DOHH2 (cell line): ENCODE data around the gene STYK1.

Experiments used
- H3F3A ChIP-seq: fragments of 200-600 bp; sonication (generic), shearing (Covaris generic); 2 replicates; pipeline ENCODE4 v1.6.0; 2016; ENCODE audit warnings: antibody characterized with exemption, mild to moderate bottlenecking; ENCODE audit not compliant: control insufficient read depth, insufficient read depth
- H3K27ac ChIP-seq: fragments of 200-600 bp; sonication (generic); 2 replicates; pipeline ENCODE4 v1.5.1; 2014; ENCODE audit warnings: low read depth, mild to moderate bottlenecking, low read length, moderate library complexity
- H3K27me3 ChIP-seq: fragments of 200-600 bp; sonication (generic); 2 replicates; pipeline ENCODE4 v1.6.1; 2014; ENCODE audit warnings: mild to moderate bottlenecking, low read length, mixed read lengths; ENCODE audit not compliant: control insufficient read depth
- H3K36me3 ChIP-seq: fragments of 200-600 bp; sonication (generic); 2 replicates; pipeline ENCODE4 v1.6.1; 2014; ENCODE audit warnings: mild to moderate bottlenecking, low read length, moderate library complexity, mixed read lengths; ENCODE audit not compliant: control insufficient read depth
- H3K4me1 ChIP-seq: fragments of 200-600 bp; sonication (generic); 2 replicates; pipeline ENCODE4 v1.6.1; 2014; ENCODE audit warnings: mild to moderate bottlenecking, low read length, mixed read lengths; ENCODE audit not compliant: control insufficient read depth
- H3K4me2 ChIP-seq: fragments of 200-600 bp; sonication (generic); 2 replicates; pipeline ENCODE4 v1.6.0; 2014; ENCODE audit warnings: mild to moderate bottlenecking, low read length, moderate library complexity
- H3K4me3 ChIP-seq: fragments of 200-600 bp; sonication (generic); 2 replicates; pipeline ENCODE4 v1.5.1; 2014; ENCODE audit warnings: mild to moderate bottlenecking, low read length, mixed read lengths
- H3K79me2 ChIP-seq: fragments of 200-600 bp; sonication (generic); 2 replicates; pipeline ENCODE4 v1.6.1; 2014; ENCODE audit warnings: mild to moderate bottlenecking, low read length, mixed read lengths; ENCODE audit not compliant: control insufficient read depth
- H3K9me2 ChIP-seq: fragments of 200-600 bp; sonication (generic); replicated peaks from 2 replicates; pipeline ENCODE4 v1.6.1; 2014; ENCODE audit warnings: mild to moderate bottlenecking, low read length, mixed read lengths; ENCODE audit not compliant: control insufficient read depth
- H3K9me3 ChIP-seq: fragments of 200-600 bp; sonication (generic); 2 replicates; pipeline ENCODE4 v1.6.1; 2014; ENCODE audit warnings: antibody characterized with exemption, low read length, mixed read lengths; ENCODE audit not compliant: control insufficient read depth, insufficient read depth
- H4K20me1 ChIP-seq: fragments of 200-600 bp; sonication (generic); 2 replicates; pipeline ENCODE4 v1.6.0; 2014; ENCODE audit warnings: low read depth, mild to moderate bottlenecking, antibody characterized with exemption, low read length, moderate library complexity; ENCODE audit not compliant: control insufficient read depth, insufficient read depth
- EZH2phosphoT487 ChIP-seq: fragments of 200-600 bp; sonication (generic); IDR thresholded peaks from 2 replicates; pipeline ENCODE4 v1.6.1; 2017; ENCODE audit warnings: borderline replicate concordance, mild to moderate bottlenecking, antibody characterized with exemption, low read length, moderate library complexity, mixed read lengths
- TF ChIP-seq, protein P1 (sequence below): fragments of 200-600 bp; sonication (generic); IDR thresholded peaks from one replicate; pipeline ENCODE4 v1.5.1; 2014; ENCODE audit warnings: antibody characterized with exemption, mild to moderate bottlenecking, low read depth, low read length; ENCODE audit not compliant: poor library complexity, severe bottlenecking

Gene STYK1

DNA sequence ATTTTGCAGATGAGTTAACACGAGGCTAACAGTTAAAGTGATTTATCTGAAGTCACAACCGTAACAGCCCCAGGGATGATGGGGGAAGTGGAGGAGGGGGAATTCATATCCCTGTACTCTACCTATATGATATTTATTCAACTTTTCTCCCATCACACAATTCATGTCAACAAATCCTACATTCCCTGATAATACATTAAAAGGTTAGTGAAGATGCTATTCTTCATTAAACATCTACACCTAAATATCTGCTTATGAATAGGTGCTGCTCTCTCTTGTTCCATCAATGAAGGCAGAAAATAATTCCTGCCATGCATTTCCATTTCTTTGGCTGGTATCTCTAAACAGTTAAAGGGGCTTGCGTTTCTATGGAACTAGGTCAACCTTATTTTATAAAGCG, 42.4 kb upstream of the STYK1 start:
- no peaks in the 10 kb centered on the region for H3K4me1 ChIP-seq
- H3F3A ChIP-seq: no peaks in the 10 kb centered on the region
- no peaks in the 10 kb centered on the region for H3K9me3 ChIP-seq
- peaks cover 3% of the 10 kb centered on the region; the same call in 1 of the 2 replicates for H3K27me3 ChIP-seq
- no peaks in the 10 kb centered on the region for H3K79me2 ChIP-seq
- no peak overlapping the region for H3K4me3 ChIP-seq
- H3K27ac ChIP-seq: no peak overlapping the region
- no peak for TF ChIP-seq EZH2phosphoT487
- TF ChIP-seq, protein P1, sequence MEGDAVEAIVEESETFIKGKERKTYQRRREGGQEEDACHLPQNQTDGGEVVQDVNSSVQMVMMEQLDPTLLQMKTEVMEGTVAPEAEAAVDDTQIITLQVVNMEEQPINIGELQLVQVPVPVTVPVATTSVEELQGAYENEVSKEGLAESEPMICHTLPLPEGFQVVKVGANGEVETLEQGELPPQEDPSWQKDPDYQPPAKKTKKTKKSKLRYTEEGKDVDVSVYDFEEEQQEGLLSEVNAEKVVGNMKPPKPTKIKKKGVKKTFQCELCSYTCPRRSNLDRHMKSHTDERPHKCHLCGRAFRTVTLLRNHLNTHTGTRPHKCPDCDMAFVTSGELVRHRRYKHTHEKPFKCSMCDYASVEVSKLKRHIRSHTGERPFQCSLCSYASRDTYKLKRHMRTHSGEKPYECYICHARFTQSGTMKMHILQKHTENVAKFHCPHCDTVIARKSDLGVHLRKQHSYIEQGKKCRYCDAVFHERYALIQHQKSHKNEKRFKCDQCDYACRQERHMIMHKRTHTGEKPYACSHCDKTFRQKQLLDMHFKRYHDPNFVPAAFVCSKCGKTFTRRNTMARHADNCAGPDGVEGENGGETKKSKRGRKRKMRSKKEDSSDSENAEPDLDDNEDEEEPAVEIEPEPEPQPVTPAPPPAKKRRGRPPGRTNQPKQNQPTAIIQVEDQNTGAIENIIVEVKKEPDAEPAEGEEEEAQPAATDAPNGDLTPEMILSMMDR: no peak
- no peak overlapping the region for H3K4me2 ChIP-seq
- no peaks in the 10 kb centered on the region for H3K36me3 ChIP-seq
- no peaks in the 10 kb centered on the region for H3K9me2 ChIP-seq
- H4K20me1 ChIP-seq: no peaks in the 10 kb centered on the region

DNA sequence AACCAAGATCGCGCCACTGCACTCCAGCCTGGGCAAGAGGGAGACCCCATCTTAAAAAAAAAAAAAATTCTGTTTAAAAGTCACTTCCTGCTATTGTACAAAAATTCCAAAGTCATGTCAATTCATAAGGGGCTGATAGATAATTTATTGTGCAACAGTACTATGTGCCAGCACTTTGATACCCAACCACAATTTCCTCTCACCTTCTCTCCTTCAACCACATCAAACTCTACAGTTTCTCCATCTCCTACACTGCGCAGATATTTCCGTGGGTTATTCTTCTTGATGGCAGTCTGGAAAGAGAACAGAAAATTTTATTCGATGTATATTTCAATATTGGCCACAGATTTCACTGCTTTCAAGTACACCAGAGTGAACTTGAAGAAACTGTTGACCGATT, 41.6 kb upstream of the STYK1 start:
- no peaks in the 10 kb centered on the region for H3K9me3 ChIP-seq
- H3K4me1 ChIP-seq: no peaks in the 10 kb centered on the region
- H3K36me3 ChIP-seq: no peaks in the 10 kb centered on the region
- no peak overlapping the region for H3K4me2 ChIP-seq
- H3K79me2 ChIP-seq: no peaks in the 10 kb centered on the region
- H3F3A ChIP-seq: no peaks in the 10 kb centered on the region
- no peaks in the 10 kb centered on the region for H4K20me1 ChIP-seq
- no peak for TF ChIP-seq EZH2phosphoT487
- TF ChIP-seq, protein P1: no peak
- no peak overlapping the region for H3K4me3 ChIP-seq
- no peak overlapping the region for H3K27ac ChIP-seq
- no peaks in the 10 kb centered on the region for H3K27me3 ChIP-seq
- no peaks in the 10 kb centered on the region for H3K9me2 ChIP-seq

DNA sequence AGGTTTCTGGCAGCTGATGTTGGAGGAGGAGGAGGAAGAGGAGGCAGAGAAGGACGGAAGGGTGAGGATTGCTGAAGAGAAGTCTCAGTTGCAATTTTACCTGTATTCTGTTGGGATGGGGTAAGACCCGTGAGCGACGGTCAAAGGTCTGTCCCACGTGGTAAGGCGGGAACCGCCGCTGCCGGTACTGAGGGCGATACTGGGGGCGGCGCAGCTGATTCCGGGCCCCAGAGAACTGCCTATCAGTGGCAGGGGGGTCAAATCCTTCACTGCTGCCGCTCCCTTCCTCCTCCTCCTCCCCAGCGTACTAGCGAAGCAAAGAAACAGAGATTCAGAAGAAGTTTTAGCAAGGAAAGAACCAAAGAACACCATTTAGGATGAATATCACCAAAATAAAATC, 36.0 kb upstream of the STYK1 start:
- H3K79me2 ChIP-seq: no peaks in the 10 kb centered on the region
- no peak overlapping the region for H3K27ac ChIP-seq
- no peaks in the 10 kb centered on the region for H3K9me2 ChIP-seq
- H3F3A ChIP-seq: no peaks in the 10 kb centered on the region
- H3K4me1 ChIP-seq: no peaks in the 10 kb centered on the region
- no peak overlapping the region for H3K4me2 ChIP-seq
- TF ChIP-seq, protein P1: no peak
- H3K9me3 ChIP-seq: no peaks in the 10 kb centered on the region
- no peaks in the 10 kb centered on the region for H4K20me1 ChIP-seq
- no peaks in the 10 kb centered on the region for H3K36me3 ChIP-seq
- no peak overlapping the region for H3K4me3 ChIP-seq
- H3K27me3 ChIP-seq: no peaks in the 10 kb centered on the region; the same call in 1 of the 2 replicates

DNA sequence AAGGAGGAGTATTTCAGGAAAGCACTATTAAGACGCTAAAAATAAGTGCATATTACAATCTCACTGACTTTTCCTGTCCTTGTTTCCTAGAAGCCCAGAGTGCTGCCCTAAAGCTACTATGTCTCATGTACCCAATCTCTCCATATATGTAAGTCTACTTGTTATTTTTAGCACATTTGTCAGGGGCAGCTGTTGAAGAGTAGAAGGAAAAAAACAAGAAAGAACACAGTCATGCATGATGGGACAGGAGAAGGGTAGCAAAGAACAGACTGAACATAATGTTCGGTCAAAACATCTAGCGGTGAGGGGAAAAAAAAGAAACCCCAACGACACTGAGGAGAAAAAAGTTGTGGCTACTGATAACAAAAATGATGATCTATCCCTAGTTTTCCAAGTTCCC, 35.0 kb upstream of the STYK1 start:
- no peaks in the 10 kb centered on the region for H3K4me1 ChIP-seq
- H3F3A ChIP-seq: no peaks in the 10 kb centered on the region
- H3K27me3 ChIP-seq: no peaks in the 10 kb centered on the region; the same call in 1 of the 2 replicates
- H3K36me3 ChIP-seq: no peaks in the 10 kb centered on the region
- no peak for TF ChIP-seq EZH2phosphoT487
- TF ChIP-seq, protein P1: no peak
- H3K9me3 ChIP-seq: no peaks in the 10 kb centered on the region
- no peak overlapping the region for H3K27ac ChIP-seq
- no peaks in the 10 kb centered on the region for H4K20me1 ChIP-seq
- no peaks in the 10 kb centered on the region for H3K79me2 ChIP-seq
- no peak overlapping the region for H3K4me3 ChIP-seq
- no peaks in the 10 kb centered on the region for H3K9me2 ChIP-seq
- H3K4me2 ChIP-seq: no peak overlapping the region
